ENCODE data around the gene TM9SF3. TPM values are rescaled to one million over a fixed set of nuclear protein-coding genes. Genes with fewer than 3 reads are reported as not detected.

The TM9SF3 gene
- total RNA-seq, 1 donor from 2014 or later: 77.1 TPM

DNA sequence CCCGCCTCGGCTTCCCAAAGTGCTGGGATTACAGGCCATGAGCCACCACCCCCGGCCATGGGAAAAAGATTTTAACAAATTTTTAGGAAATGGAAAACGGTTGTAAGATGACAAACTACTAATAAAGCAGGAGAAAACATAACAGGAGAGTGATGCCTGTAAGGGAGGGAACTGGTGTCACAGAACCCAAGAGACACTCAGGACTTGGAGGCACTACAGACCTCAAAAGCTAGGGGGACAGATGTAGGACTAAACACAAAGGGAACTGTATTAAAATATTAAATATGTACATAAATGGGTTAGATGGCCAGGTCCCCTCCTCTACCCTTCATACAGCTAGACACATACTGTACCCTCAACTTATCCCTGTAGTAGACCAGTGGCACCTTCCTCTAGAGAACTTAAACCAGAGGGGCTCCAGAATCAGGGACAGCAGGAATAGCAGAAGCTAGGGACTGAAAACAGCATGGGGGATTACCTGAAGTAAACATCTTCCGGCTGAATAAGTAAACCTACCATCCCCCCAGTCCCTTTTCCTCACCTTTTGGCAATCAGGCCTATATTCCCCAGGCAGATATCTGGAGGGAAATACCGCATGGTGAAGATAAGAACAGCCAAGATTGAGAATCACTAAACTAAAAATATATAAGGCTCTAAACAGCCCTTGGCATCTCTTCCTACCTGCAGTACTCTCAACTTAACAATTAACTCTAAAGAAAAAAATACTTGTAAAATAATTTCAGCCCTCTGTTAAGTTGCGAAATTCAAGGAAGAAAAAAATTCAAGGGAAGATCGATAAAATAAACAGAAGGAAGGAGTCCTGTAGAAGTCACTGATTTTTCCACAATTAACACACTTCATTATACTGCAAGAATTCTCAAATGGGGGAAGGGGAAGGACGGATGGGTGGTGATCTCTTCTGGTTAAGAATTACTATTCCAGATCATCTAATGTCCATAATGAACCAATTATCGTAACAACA lies 15.5 kb downstream of the TM9SF3 start:
- TF ChIP-seq, protein P1, sequence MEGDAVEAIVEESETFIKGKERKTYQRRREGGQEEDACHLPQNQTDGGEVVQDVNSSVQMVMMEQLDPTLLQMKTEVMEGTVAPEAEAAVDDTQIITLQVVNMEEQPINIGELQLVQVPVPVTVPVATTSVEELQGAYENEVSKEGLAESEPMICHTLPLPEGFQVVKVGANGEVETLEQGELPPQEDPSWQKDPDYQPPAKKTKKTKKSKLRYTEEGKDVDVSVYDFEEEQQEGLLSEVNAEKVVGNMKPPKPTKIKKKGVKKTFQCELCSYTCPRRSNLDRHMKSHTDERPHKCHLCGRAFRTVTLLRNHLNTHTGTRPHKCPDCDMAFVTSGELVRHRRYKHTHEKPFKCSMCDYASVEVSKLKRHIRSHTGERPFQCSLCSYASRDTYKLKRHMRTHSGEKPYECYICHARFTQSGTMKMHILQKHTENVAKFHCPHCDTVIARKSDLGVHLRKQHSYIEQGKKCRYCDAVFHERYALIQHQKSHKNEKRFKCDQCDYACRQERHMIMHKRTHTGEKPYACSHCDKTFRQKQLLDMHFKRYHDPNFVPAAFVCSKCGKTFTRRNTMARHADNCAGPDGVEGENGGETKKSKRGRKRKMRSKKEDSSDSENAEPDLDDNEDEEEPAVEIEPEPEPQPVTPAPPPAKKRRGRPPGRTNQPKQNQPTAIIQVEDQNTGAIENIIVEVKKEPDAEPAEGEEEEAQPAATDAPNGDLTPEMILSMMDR (conservative IDR thresholded peaks at IDR 0.05; ENCODE audit: low read depth, low read length): no peak
- no peak overlapping the region for H3K4me3 ChIP-seq (ENCODE audit: low read depth, low read length)

DNA sequence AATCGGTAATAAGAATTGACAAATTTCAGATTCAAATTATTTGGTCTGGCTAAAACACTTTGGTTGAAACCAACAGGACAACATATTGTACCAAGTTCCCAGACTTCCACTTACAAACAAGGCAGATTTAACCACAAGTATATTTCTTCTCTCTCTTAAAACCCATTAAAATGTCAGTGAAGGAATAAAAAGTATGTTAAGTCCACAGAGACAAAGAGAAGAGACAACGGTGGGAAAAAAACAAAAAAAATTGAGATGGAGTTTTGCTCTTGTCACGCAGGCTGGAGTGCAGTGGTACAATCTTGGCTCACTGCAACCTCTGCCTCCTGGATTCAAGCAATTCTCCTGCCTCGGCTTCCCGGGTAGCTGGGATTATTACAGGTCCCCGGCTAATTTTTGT lies 16.3 kb downstream of the TM9SF3 start:
- TF ChIP-seq, protein P1 (conservative IDR thresholded peaks at IDR 0.05; ENCODE audit: low read depth, low read length): no peak
- DNase-seq (ENCODE audit: low read depth): no peak
- no peak overlapping the region for H3K4me3 ChIP-seq (ENCODE audit: low read depth, low read length)

More for the DNA sequence above, 15.5 kb downstream of the TM9SF3 start:
- no peak for DNase-seq (ENCODE audit: low read depth)

DNA sequence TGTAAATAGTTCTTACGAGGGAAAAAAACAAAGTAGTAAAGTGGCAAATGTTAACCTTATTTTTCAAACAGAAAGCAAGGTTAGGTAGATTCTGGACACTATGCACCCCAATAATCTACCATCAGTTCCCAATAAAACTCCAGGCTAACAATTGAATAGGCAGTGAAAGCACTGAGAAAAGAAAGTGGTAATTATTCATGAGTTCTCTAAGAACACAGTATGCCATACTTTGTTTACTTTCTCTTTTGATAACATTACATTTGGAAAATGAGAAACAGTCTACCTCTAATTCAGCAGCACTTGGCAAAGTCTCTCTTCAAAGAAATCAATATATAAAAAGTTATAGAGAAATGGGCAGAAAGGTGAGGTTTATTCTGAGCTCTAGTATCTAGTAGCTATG lies 18.4 kb downstream of the TM9SF3 start:
- H3K4me3 ChIP-seq (ENCODE audit: low read depth, low read length): no peak overlapping the region
- TF ChIP-seq, protein P1 (conservative IDR thresholded peaks at IDR 0.05; ENCODE audit: low read depth, low read length): no peak

DNA sequence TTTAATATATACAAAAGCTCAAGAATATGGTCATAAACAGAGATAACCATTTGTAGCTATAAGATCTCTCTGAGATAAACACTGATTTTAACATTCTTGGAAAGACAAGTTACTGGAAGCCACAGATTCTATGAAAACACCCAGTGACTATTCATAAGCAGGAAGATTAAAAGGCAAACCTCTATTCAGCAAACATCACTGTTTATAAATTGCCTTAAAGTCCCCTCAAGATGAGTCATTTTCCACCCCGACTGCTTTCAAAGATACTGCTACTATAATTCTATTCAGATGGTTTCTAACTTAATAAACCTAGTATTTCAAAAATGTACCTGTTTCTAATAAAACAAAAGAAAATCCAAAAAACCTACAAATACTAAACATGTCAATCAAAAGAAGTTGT lies 21.0 kb downstream of the TM9SF3 start:
- no peak for DNase-seq (ENCODE audit: low read depth)
- H3K4me3 ChIP-seq (ENCODE audit: low read depth, low read length): no peak overlapping the region
- TF ChIP-seq, protein P1 (conservative IDR thresholded peaks at IDR 0.05; ENCODE audit: low read depth, low read length): no peak

More for the DNA sequence above, 18.4 kb downstream of the TM9SF3 start:
- DNase-seq (ENCODE audit: low read depth): no peak

DNA sequence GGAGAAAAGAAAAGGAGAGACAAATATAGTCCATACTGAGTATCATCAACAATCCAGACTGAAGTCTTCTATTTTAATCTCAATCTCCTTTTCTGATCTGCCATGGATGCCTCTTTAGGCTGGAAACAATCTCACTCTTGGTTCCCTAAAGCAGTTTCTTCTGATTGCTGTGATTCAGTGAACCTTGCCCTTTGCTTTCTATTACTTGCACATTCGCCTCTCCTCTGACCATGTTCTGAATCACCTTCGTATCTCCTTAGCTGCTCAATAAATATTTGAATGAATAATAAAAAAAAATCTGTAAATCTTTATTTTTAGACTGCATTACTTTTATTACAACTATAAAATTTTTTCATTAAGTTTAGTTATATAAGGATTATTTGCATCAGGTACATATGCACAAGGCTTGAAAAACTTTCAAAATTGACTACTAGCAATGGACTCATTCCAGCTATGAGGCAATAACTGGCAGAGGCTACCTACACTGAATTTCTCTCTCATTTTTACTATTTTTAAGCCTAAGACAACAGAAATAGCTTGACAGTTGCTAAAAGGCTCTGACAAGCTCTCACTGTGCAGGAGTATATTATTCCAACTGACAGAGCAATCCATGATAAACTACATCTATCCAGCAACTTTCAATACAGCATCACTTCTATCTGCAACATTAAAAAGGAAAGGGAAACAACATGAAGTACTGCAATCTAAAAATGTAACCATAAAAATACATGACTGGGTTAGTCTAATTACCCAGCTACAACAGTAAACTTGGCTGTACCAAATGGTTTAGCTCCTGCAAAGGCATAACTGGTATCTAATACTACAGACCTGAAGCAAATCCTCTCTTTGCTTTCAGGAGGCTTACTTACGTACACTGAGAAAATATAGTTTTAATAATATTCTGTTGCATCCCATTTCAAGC lies 25.6 kb downstream of the TM9SF3 start:
- TF ChIP-seq, protein P1 (conservative IDR thresholded peaks at IDR 0.05; ENCODE audit: low read depth, low read length): no peak
- no peak for DNase-seq (ENCODE audit: low read depth)
- H3K4me3 ChIP-seq (ENCODE audit: low read depth, low read length): no peak overlapping the region

DNA sequence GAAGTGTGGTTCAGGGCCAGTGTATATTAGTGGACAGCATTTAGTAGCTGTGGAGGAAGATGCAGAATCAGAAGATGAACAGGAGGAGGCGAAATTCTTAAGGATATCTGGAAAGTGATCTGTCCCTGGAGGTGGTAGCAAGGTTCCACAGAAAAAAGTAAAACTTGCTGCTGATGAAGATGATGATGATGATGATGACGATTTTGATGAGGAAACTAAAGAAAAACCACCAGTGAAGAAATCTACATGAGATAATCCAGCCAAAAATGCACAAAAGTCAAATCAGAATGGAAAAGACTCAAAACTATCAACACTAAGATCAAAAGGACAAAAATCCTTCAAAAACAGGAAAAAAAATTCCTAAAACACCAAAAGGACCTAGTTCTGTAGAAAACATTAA lies 26.3 kb downstream of the TM9SF3 start:
- H3K4me3 ChIP-seq (ENCODE audit: low read depth, low read length): no peak overlapping the region
- TF ChIP-seq, protein P1 (conservative IDR thresholded peaks at IDR 0.05; ENCODE audit: low read depth, low read length): no peak
- no peak for DNase-seq (ENCODE audit: low read depth)

All from epithelial cell of proximal tubule (primary cell).